ENCODE data around the gene KRIT1. TPM values are rescaled to one million over a fixed set of nuclear protein-coding genes. Genes with fewer than 3 reads are reported as not detected.

Gene KRIT1
- polyA plus RNA-seq = 10 to 100 TPM; 12.7 to 53.8 (median 20.8) TPM
- long read RNA-seq, donor 1, partial matches to known transcripts = 42 of 49 reads
- long read RNA-seq, donor 1, other reads (novel, unspliced or antisense) = 0 of 49 reads
- long read RNA-seq, donor 2, partial matches to known transcripts = 6 of 6 reads
- long read RNA-seq, donor 2, other reads (novel, unspliced or antisense) = 0 of 6 reads
- long read RNA-seq, donor 3, partial matches to known transcripts = 11 of 15 reads
- long read RNA-seq, donor 3, other reads (novel, unspliced or antisense) = 0 of 15 reads
- long read RNA-seq, donor 4 = 0 reads
- long read RNA-seq, donor 5, partial matches to known transcripts = 0 of 2 reads
- long read RNA-seq, donor 5, other reads (novel, unspliced or antisense) = 0 of 2 reads
- long read RNA-seq, donor 6, partial matches to known transcripts = 20 of 24 reads
- long read RNA-seq, donor 6, other reads (novel, unspliced or antisense) = 0 of 24 reads
- long read RNA-seq, donor 7, partial matches to known transcripts = 27 of 28 reads
- long read RNA-seq, donor 7, other reads (novel, unspliced or antisense) = 0 of 28 reads
- long read RNA-seq, donor 8 = 0 reads
- long read RNA-seq, donor 9, partial matches to known transcripts = 0 of 1 reads
- long read RNA-seq, donor 9, other reads (novel, unspliced or antisense) = 0 of 1 reads
- long read RNA-seq, donor 10, partial matches to known transcripts = 12 of 13 reads
- long read RNA-seq, donor 10, other reads (novel, unspliced or antisense) = 0 of 13 reads

DNA sequence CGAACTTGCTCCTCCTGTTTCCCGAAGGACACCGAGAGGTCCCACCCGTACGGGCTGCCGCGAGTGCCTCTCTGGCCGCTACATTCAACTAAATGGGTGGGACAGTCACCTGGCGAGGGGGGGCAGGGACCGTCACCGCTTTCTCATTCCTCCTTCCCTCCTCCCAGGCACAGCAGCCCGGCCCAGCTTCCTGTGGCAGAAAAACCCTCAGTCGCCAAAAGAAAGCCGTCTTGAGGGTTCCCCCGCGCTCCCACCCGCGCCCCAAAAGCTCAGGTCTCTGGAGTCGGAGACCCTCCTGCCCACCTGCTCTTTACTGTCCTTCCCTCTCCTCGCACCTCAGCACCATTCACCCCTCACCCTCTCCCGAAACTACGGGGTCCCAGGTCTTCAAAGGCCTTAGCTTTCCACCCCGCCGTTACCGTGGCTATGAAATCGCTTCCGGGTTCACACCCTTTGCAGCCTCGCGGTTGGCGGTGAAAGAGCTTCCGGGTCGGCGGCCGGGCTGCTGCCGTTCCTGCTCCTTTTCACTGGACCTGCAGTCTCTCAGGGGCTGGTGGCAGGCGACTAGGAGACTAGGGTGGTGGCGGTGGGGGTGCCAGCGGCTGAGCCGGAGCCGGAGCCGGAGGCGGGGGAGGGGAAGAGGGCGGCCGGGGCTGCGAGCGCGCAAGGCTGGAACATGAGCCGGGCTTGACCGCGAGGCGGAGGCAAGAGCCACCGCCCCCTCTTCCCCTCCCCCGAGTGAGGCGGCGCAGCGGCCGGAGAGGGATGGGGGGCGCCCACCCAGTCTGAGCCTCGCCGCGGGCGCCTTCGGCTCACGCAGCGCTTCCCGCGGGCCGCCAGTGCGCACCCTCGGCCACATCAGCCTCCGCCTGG is at the start of gene KRIT1, which contains the start of gene ANKIB1:
Gene KRIT1, minus strand, starts transcription at position 428 of the 873 bp plus-strand sequence. CDS start 3,779 bp downstream, outside the sequence.
Gene ANKIB1, plus strand, starts transcription at position 488 of the 873 bp plus-strand sequence. CDS start 49,005 bp downstream, outside the sequence.
- Histone ChIP-seq H3K27me3 (ENCODE audit: control insufficient read depth in 3 of 3, insufficient read depth in 3 of 3, low read length in 3 of 3) (no peaks in the 10 kb centered on the region), H3K9me3 (ENCODE audit: control insufficient read depth in 2 of 2, insufficient read depth in 1 of 2, low read depth in 1 of 2, low read length in 1 of 2) (no peaks in the 10 kb centered on the region), H3K36me3 (ENCODE audit: control insufficient read depth in 3 of 3, insufficient read depth in 2 of 3, low read depth in 1 of 3, low read length in 3 of 3) (peaks cover 0 to 3% (median 2%) of the 10 kb centered on the region in 3 donors), H3K4me3 (ENCODE audit: low read depth in 1 of 3, low read length in 3 of 3) (peak within 1 kb of the TSS; percentile 74 to 87 (median 82)), H3K4me1 (ENCODE audit: control insufficient read depth in 3 of 3, insufficient read depth in 2 of 3, low read depth in 1 of 3, low read length in 2 of 3) (peaks cover 0 to 10% (median 0%) of the 10 kb centered on the region in 3 donors), H3K27ac (ENCODE audit: low read depth in 1 of 3, low read length in 2 of 3) (peak within 1 kb of the TSS; percentile 87 to 99 (median 92))
- peak; percentile 86 to 95 for DNase-seq
- 0 to 1% (median 0%) methylated on average over 34 to 71 of the region's 71 CpGs for WGBS, 3 donors
- no peak for FAIRE-seq

DNA sequence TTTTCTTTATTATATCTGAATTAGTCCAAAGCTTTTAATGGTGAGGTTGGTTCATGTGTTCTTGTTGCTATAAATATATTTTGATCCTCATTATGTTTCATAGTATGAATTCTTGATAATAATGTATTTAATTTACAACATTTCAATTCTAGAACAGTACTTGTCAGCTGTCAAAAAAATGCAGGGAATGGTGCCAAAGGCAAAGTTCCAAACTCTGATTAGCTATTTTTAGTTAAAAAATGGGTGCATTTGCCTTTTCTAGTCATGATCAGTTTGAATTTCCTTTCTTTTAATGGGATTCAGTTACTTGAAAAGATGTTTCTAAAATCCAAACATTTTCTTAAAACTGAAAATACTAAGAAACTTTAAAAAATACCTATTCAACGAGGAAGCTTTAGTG is 49.7 kb upstream of the KRIT1 start:
- peaks cover 0 to 32% (median 0%) of the 10 kb centered on the region in 3 donors for H3K4me1 ChIP-seq (ENCODE audit: control insufficient read depth in 3 of 3, insufficient read depth in 2 of 3, low read depth in 1 of 3, low read length in 2 of 3)
- peaks cover 0 to 4% (median 2%) of the 10 kb centered on the region in 3 donors for H3K36me3 ChIP-seq (ENCODE audit: control insufficient read depth in 3 of 3, insufficient read depth in 2 of 3, low read depth in 1 of 3, low read length in 3 of 3)
- H3K27me3 ChIP-seq (ENCODE audit: control insufficient read depth in 3 of 3, insufficient read depth in 3 of 3, low read length in 3 of 3) = no peaks in the 10 kb centered on the region
- FAIRE-seq = no peak
- no peaks in the 10 kb centered on the region for H3K9me3 ChIP-seq (ENCODE audit: control insufficient read depth in 2 of 2, insufficient read depth in 1 of 2, low read depth in 1 of 2, low read length in 1 of 2)
- WGBS, 3 donors = 70 to 86% (median 79%) methylated on average over 1 of the region's 1 CpG
- H3K27ac ChIP-seq (ENCODE audit: low read depth in 1 of 3, low read length in 2 of 3) = no peak overlapping the region
- no peak overlapping the region for H3K4me3 ChIP-seq (ENCODE audit: low read depth in 1 of 3, low read length in 3 of 3)
- DNase-seq = no peak

DNA sequence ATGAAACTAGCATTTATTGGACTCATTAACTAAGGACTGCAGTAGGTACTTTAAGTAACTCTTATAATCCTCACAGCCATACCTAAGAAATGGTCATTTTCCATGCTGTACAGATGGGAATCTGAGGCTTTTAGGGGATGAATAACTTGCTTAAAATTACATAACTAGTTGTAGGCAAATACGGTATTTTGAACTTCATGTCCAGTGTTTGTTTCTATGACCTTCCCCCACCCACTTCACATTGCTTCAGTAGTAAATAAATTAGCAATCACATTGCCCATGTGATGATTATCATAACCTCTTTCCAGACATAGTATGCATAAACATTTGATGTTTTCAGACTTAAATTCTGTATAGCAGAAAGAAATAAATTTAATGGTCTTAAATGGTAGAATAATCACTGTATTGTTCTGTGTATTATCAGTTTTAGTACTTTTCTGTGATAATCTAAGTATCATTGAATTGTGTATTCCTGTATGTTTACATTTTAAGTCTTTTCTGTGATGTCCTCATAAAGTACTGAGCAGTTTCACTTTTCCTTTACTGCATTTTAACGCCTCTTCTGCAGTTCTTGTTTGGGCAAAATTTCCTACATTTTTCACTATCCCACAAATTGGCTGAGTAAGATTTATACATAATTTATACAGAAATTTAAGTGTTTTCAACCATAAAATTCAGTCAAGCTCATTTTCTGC is 48.3 kb upstream of the KRIT1 start:
- H3K27me3 ChIP-seq (ENCODE audit: control insufficient read depth in 3 of 3, insufficient read depth in 3 of 3, low read length in 3 of 3) = no peaks in the 10 kb centered on the region
- WGBS, 3 donors = 14 to 36% (median 31%) methylated on average over 2 of the region's 2 CpGs
- no peaks in the 10 kb centered on the region for H3K36me3 ChIP-seq (ENCODE audit: control insufficient read depth in 3 of 3, insufficient read depth in 2 of 3, low read depth in 1 of 3, low read length in 3 of 3)
- FAIRE-seq (peak; percentile 5), DNase-seq (peak; percentile 8 to 42)
- no peaks in the 10 kb centered on the region for H3K9me3 ChIP-seq (ENCODE audit: control insufficient read depth in 2 of 2, insufficient read depth in 1 of 2, low read depth in 1 of 2, low read length in 1 of 2)
- peak overlapping the region in 2 of 3 donors; percentile 23 to 32 for H3K27ac ChIP-seq (ENCODE audit: low read depth in 1 of 3, low read length in 2 of 3)
- peaks cover 0 to 31% (median 0%) of the 10 kb centered on the region in 3 donors for H3K4me1 ChIP-seq (ENCODE audit: control insufficient read depth in 3 of 3, insufficient read depth in 2 of 3, low read depth in 1 of 3, low read length in 2 of 3)
- H3K4me3 ChIP-seq (ENCODE audit: low read depth in 1 of 3, low read length in 3 of 3) = no peak overlapping the region

DNA sequence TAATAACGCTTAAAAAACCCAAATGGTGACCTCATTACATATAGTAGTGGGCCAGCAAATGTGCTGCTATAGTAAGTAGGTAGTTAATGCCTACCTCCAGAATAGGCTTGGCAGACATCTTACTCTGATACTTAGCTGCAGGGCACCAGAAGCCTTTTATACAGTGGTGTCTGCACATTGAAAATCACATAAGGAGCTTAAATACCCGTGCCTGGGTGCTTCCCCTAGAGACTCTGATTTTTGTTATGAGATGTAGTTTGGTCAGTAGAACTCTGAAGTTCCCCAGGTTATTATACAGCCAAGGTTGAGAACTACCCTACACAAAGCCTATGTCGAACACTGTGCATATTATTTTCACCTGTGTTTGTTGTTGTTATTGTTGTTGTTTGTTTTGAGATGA is 47.3 kb upstream of the KRIT1 start:
- Histone ChIP-seq H3K27me3 (ENCODE audit: control insufficient read depth in 3 of 3, insufficient read depth in 3 of 3, low read length in 3 of 3) (no peaks in the 10 kb centered on the region), H3K36me3 (ENCODE audit: control insufficient read depth in 3 of 3, insufficient read depth in 2 of 3, low read depth in 1 of 3, low read length in 3 of 3) (no peaks in the 10 kb centered on the region), H3K4me3 (ENCODE audit: low read depth in 1 of 3, low read length in 3 of 3) (no peak overlapping the region), H3K9me3 (ENCODE audit: control insufficient read depth in 2 of 2, insufficient read depth in 1 of 2, low read depth in 1 of 2, low read length in 1 of 2) (no peaks in the 10 kb centered on the region), H3K27ac (ENCODE audit: low read depth in 1 of 3, low read length in 2 of 3) (peak overlapping the region in 1 of 3 donors; percentile 54), H3K4me1 (ENCODE audit: control insufficient read depth in 3 of 3, insufficient read depth in 2 of 3, low read depth in 1 of 3, low read length in 2 of 3) (peaks cover 0 to 23% (median 0%) of the 10 kb centered on the region in 3 donors)
- FAIRE-seq (no peak), DNase-seq (no peak)
- 54 to 65% (median 54%) methylated on average over 3 of the region's 3 CpGs for WGBS, 3 donors

DNA sequence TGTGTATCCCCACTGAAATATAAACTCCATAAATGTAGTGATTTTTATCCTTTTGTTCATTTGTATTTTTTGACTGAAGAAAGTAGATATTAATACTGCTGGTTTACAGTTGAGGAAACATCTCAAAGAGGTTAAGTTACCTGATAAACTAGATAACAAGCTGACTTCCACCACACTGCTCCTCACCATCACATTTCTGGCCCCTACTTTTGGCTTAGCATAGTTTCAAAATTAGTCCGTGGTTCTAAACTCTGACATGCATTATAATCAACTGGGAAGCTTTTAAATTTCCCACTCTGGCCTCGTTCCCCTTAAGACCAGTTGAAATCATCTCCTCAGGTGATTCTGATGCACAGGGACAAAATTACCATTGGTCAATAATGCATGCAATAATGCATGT is 43.6 kb upstream of the KRIT1 start:
- no peak overlapping the region for H3K4me3 ChIP-seq (ENCODE audit: low read depth in 1 of 3, low read length in 3 of 3)
- FAIRE-seq (no peak), DNase-seq (no peak)
- H3K9me3 ChIP-seq (ENCODE audit: control insufficient read depth in 2 of 2, insufficient read depth in 1 of 2, low read depth in 1 of 2, low read length in 1 of 2) = no peaks in the 10 kb centered on the region
- H3K4me1 ChIP-seq (ENCODE audit: control insufficient read depth in 3 of 3, insufficient read depth in 2 of 3, low read depth in 1 of 3, low read length in 2 of 3) = peaks cover 0 to 11% (median 0%) of the 10 kb centered on the region in 3 donors
- no peaks in the 10 kb centered on the region for H3K36me3 ChIP-seq (ENCODE audit: control insufficient read depth in 3 of 3, insufficient read depth in 2 of 3, low read depth in 1 of 3, low read length in 3 of 3)
- WGBS, 3 donors = 88 to 98% (median 89%) methylated on average over 2 of the region's 2 CpGs
- no peak overlapping the region for H3K27ac ChIP-seq (ENCODE audit: low read depth in 1 of 3, low read length in 2 of 3)
- no peaks in the 10 kb centered on the region for H3K27me3 ChIP-seq (ENCODE audit: control insufficient read depth in 3 of 3, insufficient read depth in 3 of 3, low read length in 3 of 3)

DNA sequence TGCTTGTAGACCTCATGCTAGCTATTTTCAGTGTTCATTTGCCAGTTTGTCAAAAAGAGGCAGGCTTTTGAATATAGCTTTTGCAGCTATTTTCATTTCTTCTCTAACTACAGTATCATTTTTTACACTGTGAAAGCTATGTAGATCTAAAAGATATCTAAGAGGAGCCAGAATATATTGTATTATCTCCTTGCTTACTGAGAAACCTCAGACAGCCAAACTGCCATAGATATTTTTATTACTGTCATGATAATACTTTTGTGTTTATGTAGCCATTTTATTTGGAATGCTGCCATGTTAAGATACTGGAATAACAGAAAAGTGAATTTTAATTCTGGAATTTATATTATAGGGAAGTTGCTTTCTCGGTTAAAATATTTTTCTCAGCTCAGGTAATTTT is 37.2 kb upstream of the KRIT1 start:
- H3K27ac ChIP-seq (ENCODE audit: low read depth in 1 of 3, low read length in 2 of 3) = no peak overlapping the region
- 90 to 93% (median 91%) methylated on average over 1 of the region's 1 CpG for WGBS, 3 donors
- H3K4me1 ChIP-seq (ENCODE audit: control insufficient read depth in 3 of 3, insufficient read depth in 2 of 3, low read depth in 1 of 3, low read length in 2 of 3) = no peaks in the 10 kb centered on the region
- peaks cover 0 to 20% of the 10 kb centered on the region in 2 donors for H3K9me3 ChIP-seq (ENCODE audit: control insufficient read depth in 2 of 2, insufficient read depth in 1 of 2, low read depth in 1 of 2, low read length in 1 of 2)
- H3K36me3 ChIP-seq (ENCODE audit: control insufficient read depth in 3 of 3, insufficient read depth in 2 of 3, low read depth in 1 of 3, low read length in 3 of 3) = peaks cover 0 to 3% (median 0%) of the 10 kb centered on the region in 3 donors
- DNase-seq (no peak), FAIRE-seq (no peak)
- no peaks in the 10 kb centered on the region for H3K27me3 ChIP-seq (ENCODE audit: control insufficient read depth in 3 of 3, insufficient read depth in 3 of 3, low read length in 3 of 3)
- H3K4me3 ChIP-seq (ENCODE audit: low read depth in 1 of 3, low read length in 3 of 3) = no peak overlapping the region

DNA sequence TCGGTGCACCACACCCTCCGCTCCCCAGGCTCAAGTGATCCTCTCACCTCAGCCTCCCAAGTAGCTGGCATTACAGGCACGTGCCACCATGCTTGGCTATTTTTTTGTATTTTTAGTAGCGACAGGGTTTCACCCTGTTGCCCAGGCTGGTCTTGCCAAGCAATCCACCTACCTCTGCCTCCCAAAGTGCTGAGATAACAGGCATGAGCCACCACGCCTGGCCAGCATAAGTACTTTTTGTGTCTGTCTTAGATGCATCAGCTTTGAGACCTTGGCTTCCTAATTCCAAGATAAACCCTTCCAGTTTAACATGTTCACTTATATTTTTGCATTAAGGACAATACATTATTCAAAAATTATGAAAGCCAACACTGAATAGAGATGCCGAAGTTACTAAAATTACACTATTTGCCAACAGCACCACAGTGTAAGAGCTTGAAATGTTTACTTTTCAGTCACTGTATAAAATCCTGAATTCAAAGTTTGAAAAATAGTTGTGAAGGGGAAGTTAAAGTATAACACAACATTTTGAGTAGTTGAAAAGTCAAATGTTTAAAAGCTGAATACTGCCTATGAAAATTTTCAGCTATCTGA is 36.6 kb upstream of the KRIT1 start:
- Histone ChIP-seq H3K27ac (ENCODE audit: low read depth in 1 of 3, low read length in 2 of 3) (no peak overlapping the region), H3K27me3 (ENCODE audit: control insufficient read depth in 3 of 3, insufficient read depth in 3 of 3, low read length in 3 of 3) (no peaks in the 10 kb centered on the region), H3K36me3 (ENCODE audit: control insufficient read depth in 3 of 3, insufficient read depth in 2 of 3, low read depth in 1 of 3, low read length in 3 of 3) (peaks cover 0 to 6% (median 0%) of the 10 kb centered on the region in 3 donors), H3K4me1 (ENCODE audit: control insufficient read depth in 3 of 3, insufficient read depth in 2 of 3, low read depth in 1 of 3, low read length in 2 of 3) (no peaks in the 10 kb centered on the region), H3K9me3 (ENCODE audit: control insufficient read depth in 2 of 2, insufficient read depth in 1 of 2, low read depth in 1 of 2, low read length in 1 of 2) (peaks cover 0 to 20% of the 10 kb centered on the region in 2 donors), H3K4me3 (ENCODE audit: low read depth in 1 of 3, low read length in 3 of 3) (no peak overlapping the region)
- FAIRE-seq = no peak
- DNase-seq = no peak
- WGBS, 3 donors = 92 to 96% (median 92%) methylated on average over 6 of the region's 6 CpGs
